HUES48 (cell line): ENCODE data around the gene ZRANB3.
"Not testable (repeated sequence)": the region's sequence is repeated elsewhere in the genome, so short reads cannot be mapped to it uniquely, and the experiment has no call there.

ENCODE experiments used
- H3K27ac ChIP-seq: one replicate; pipeline ENCODE4 v1.7.0; 2013; ENCODE audit warnings: low read depth, low read length, inconsistent platforms
- H3K27me3 ChIP-seq: 2 replicates; pipeline ENCODE4 v1.6.1; 2013; ENCODE audit warnings: mild to moderate bottlenecking, low read length; ENCODE audit not compliant: control insufficient read depth, insufficient read depth
- H3K36me3 ChIP-seq: 2 replicates; pipeline ENCODE4 v1.6.1; 2013; ENCODE audit warnings: low read length; ENCODE audit not compliant: control insufficient read depth, insufficient read depth
- H3K4me1 ChIP-seq: 2 replicates; pipeline ENCODE4 v1.6.1; 2013; ENCODE audit warnings: mild to moderate bottlenecking, low read length; ENCODE audit not compliant: control insufficient read depth, insufficient read depth
- H3K4me3 ChIP-seq: 2 replicates; pipeline ENCODE4 v1.5.1; 2013; ENCODE audit warnings: mild to moderate bottlenecking, low read depth, low read length
- H3K9ac ChIP-seq: 2 replicates; pipeline ENCODE4 v1.6.1; 2013; ENCODE audit warnings: mild to moderate bottlenecking, low read depth, low read length, moderate library complexity
- H3K9me3 ChIP-seq: 2 replicates; pipeline ENCODE4 v1.6.1; 2013; ENCODE audit warnings: low read length; ENCODE audit not compliant: control insufficient read depth, insufficient read depth

Gene ZRANB3

DNA sequence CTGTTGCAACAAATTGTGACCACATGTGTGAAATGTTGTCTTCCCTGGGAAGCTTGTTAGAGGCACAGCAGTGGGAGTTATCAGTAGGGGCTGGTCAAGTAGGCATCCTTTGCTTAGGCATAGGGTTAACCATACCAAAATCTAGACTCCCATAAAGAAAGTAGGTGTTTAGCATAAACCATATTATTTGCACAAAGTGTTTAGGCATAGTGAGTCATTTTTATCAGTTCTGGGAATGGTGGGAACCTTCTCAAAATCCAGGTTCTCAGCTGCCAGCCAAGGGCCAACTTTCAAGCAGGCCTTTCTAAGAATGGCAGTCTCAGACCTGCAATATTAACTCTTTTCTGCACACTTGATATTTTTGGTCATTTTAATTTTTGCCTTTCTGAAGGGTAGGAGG, 390.4 kb downstream of the ZRANB3 start:
- H3K36me3 ChIP-seq: peaks cover 52% of the 10 kb centered on the region
- H3K4me1 ChIP-seq: no peaks in the 10 kb centered on the region
- H3K4me3 ChIP-seq: no peak overlapping the region
- peaks cover 20% of the 10 kb centered on the region for H3K9me3 ChIP-seq
- no peak overlapping the region for H3K9ac ChIP-seq
- no peaks in the 10 kb centered on the region for H3K27me3 ChIP-seq
- no peak overlapping the region for H3K27ac ChIP-seq

DNA sequence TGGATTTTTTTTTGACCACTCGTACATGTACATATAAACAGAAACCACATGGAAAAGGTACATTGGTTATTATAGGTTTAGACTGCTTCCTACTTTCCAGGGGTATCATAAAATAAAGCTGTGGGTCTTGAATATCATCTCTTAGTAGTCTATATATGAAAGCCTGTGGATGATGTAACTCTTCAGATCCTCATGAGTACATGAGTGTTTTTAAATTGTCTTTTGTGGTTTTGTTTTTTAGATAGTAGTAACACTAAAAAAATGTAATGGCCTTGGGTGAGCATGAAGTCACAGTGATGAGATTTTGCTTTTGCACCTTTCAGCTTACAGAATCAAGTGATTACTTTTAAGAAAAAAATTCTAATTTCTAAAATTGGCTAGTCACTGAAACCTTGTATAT, 398.7 kb downstream of the ZRANB3 start:
- Histone ChIP-seq H3K9me3 (no peaks in the 10 kb centered on the region), H3K27ac (no peak overlapping the region), H3K36me3 (peaks cover 83% of the 10 kb centered on the region), H3K27me3 (no peaks in the 10 kb centered on the region), H3K4me1 (no peaks in the 10 kb centered on the region), H3K4me3 (no peak overlapping the region), H3K9ac (no peak overlapping the region)

DNA sequence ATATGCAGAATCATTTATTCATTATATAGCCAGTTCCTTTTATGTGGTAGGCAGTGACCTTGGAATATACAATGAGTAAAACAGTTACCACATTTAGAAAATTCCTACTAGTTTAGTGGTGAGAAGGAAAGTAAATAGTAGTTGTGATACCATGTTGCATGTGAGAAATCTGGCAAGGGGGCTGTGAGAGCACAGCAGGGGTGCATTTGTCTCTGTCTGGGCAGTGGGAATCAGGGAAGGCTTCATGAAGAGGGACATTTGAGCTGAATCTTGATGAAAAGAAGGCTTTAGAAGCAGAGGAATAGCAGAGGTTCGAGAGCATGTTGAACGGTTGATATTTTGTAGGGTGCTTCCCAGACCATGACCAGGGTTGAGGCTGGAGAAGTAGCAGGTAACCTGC, 400.3 kb downstream of the ZRANB3 start:
- H3K27me3 ChIP-seq: no peaks in the 10 kb centered on the region
- H3K4me1 ChIP-seq: no peaks in the 10 kb centered on the region
- H3K4me3 ChIP-seq: no peak overlapping the region
- H3K9ac ChIP-seq: no peak overlapping the region
- no peaks in the 10 kb centered on the region for H3K9me3 ChIP-seq
- H3K36me3 ChIP-seq: peaks cover 76% of the 10 kb centered on the region
- H3K27ac ChIP-seq: no peak overlapping the region

DNA sequence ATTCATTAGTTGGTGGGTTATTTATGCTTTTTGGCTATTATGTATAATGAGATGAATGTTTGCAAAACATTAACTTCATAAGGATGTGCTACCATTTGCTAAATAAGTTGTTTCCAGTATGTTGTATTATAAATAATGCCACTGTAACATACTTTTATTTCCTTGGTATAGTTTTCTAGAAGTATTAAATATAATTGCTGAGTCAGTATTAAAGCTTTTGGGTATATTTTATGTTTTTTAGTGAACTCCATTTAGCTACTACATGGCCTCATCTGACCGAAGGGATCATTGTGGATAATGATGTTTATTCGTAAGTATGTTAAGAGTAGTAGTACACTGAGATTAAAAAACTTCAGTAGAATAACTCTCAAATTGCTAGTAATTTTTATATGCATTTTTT, 405.1 kb downstream of the ZRANB3 start:
- Histone ChIP-seq H3K9ac (no peak overlapping the region), H3K36me3 (peaks cover 60% of the 10 kb centered on the region), H3K4me1 (no peaks in the 10 kb centered on the region), H3K27ac (no peak overlapping the region), H3K4me3 (no peak overlapping the region), H3K27me3 (no peaks in the 10 kb centered on the region), H3K9me3 (no peaks in the 10 kb centered on the region)

DNA sequence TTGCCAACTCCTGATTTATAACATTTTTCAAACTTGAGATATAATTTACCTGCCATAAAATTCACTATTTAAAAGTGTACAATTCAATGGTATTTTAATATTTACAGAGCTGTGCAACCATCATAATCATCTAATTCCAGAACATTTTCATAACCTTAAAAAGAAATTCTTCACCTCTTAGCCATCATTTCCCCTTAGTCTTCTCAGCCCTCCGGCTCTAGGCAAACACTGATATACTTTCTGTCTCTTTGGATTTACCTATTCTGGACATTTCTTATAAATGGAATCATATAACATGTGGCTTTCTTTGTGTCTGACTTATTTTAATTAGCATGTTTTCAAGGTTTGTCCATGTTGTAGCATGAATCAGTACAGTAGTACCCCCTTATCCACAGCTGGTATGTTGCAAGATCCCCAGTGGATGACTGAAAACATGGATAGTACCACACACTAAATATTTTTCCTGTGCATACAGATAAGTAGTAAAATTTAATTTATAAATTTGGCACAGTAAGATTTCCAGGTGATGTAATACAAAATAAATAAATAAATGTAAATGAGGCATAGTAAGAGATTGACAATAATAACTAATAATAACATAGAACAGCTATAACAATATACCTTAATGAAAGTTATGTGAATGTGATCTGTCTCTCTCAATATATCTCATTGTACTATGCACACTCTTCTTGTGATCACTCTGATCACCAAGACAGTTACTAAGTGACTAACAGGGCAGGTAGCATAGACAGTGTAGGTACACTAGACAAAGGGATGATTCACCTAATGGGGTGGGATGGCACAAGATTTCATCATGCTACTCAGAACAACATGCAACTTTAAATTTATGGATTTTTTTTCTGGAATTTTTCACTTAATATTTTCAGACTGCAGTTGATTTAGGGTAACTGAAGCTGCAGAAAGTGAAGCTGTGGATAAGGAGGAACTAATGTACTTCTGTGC, 405.8 kb downstream of the ZRANB3 start:
- H3K27me3 ChIP-seq: no peaks in the 10 kb centered on the region
- peaks cover 61% of the 10 kb centered on the region for H3K36me3 ChIP-seq
- H3K9ac ChIP-seq: no peak overlapping the region
- H3K4me1 ChIP-seq: no peaks in the 10 kb centered on the region
- no peak overlapping the region for H3K4me3 ChIP-seq
- no peaks in the 10 kb centered on the region for H3K9me3 ChIP-seq
- H3K27ac ChIP-seq: no peak overlapping the region

DNA sequence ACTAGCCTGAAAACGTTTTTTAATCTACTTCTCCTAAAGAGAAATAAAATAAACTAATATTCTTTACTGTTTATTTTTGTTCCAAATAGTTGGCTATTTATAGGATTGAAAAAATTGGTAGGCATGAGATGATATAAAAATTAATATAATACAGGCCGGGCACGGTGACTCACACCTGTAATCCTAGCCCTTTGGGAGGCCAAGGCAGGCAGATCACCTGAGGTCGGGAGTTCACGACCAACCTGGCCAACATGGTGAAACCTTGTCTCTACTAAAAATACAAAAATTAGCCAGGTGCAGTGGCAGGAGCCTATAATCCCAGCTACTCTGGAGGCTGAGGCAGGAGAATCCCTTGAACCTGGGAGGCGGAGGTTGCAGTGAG, 409.4 kb downstream of the ZRANB3 start:
- H3K27ac ChIP-seq, H3K9ac ChIP-seq, H3K4me3 ChIP-seq, H3K9me3 ChIP-seq, H3K4me1 ChIP-seq, H3K27me3 ChIP-seq: not testable (repeated sequence)
- H3K36me3 ChIP-seq: peaks cover 43% of the 10 kb centered on the region

DNA sequence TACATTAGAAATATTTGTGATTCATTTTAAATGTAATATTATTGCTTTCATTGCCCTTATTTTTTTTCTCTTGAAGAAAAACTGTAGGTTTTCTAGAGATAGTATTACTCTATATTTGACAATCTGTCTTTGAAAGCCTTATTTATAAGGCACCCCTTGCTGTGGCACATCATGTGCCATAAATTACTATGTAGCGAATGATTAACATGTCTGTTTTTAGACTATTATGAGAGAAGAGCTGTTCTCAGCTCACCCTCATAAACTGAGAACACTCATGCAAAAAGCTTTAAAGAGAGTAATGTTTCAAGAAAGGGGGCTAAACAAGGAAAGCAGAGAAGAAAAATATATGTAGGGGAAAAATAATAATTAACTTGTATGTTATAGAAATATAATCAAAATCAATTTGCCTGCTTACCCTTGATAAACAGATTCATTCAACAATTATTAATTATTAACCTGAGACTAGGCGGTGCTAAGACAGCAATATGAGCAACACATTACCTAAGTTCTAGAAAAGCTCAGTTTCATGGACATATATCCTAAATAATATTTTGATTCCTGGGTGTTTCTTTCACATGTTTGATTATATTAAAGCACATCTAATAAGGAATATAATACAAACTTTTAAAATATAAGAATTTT, 409.9 kb downstream of the ZRANB3 start:
- Histone ChIP-seq H3K9me3 (peaks cover 5% of the 10 kb centered on the region), H3K27me3 (no peaks in the 10 kb centered on the region), H3K27ac (no peak overlapping the region), H3K9ac (no peak overlapping the region), H3K4me3 (no peak overlapping the region), H3K4me1 (no peaks in the 10 kb centered on the region), H3K36me3 (peaks cover 41% of the 10 kb centered on the region)

DNA sequence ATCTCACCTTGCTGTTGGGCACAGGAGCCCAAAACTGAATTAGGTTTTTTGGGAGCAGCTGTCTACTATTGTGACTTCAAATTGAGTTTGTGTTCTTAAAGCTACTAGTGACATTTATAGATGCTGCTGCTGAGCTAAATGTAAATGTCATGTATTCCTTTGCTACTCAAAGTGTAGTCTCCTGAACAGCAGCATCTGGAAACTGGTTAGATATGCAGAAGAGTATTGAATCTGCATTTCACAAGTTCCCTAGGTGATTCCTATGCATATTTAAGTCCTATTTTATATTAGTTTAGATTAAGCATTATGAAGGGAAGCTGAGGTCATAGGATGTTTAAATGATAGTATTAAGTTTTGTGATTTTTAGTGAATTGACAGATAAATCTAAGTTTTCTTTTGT, 411.4 kb downstream of the ZRANB3 start:
- no peak overlapping the region for H3K27ac ChIP-seq
- H3K9ac ChIP-seq: no peak overlapping the region
- peaks cover 5% of the 10 kb centered on the region for H3K9me3 ChIP-seq
- H3K27me3 ChIP-seq: no peaks in the 10 kb centered on the region
- no peaks in the 10 kb centered on the region for H3K4me1 ChIP-seq
- peaks cover 31% of the 10 kb centered on the region for H3K36me3 ChIP-seq
- no peak overlapping the region for H3K4me3 ChIP-seq

DNA sequence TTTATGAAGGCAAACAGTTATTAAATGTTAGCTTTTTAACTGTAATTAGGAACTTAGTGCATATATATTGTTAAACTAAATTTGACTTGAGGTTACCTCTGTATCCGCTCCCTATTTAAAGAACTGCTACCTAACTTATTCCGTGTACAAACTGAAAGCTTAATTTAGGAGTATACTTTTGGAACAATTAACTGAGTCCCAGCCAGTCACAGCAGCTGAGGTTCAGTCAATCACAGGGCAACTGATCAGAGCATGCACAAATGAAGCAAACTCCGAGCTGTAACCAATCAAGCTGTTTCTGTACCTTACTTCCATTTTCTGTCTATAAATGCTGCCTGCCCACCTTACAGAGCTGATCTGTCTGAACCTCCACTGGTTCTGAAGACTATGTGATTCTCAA, 417.7 kb downstream of the ZRANB3 start:
- no peak overlapping the region for H3K9ac ChIP-seq
- H3K27ac ChIP-seq: no peak overlapping the region
- H3K4me3 ChIP-seq: no peak overlapping the region
- H3K4me1 ChIP-seq: no peaks in the 10 kb centered on the region
- H3K9me3 ChIP-seq: peaks cover 5% of the 10 kb centered on the region
- H3K27me3 ChIP-seq: no peaks in the 10 kb centered on the region
- H3K36me3 ChIP-seq: peaks cover 30% of the 10 kb centered on the region

DNA sequence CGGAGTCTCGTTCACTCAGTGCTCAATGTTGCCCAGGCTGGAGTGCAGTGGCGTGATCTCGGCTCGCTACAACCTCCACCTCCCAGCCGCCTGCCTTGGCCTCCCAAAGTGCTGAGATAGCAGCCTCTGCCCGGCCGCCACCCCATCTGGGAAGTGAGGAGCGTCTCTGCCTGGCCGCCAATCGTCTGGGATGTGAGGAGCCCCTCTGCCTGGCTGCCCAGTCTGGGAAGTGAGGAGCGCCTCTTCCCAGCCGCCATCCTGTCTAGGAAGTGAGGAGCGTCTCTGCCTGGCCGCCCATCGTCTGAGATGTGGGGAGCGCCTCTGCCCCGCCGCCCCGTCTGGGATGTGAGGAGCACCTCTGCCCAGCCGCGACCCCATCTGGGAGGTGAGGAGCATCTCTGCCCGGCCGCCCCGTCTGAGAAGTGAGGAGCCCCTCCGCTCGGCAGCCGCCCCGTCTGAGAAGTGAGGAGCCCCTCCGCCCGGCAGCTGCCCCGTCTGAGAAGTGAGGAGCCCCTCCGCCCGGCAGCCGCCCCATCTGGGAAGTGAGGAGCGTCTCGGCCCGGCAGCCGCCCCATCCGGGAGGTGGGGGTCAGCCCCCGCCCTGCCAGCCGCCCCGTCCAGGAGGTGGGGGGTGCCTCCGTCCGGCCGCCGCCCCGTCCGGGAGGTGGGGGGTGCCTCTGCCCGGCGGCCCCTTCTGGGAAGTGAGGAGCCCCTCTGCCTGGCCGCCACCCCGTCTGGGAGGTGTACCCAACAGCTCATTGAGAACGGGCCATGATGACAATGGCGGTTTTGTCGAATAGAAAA, 425.3 kb downstream of the ZRANB3 start:
- not testable (repeated sequence) for H3K36me3 ChIP-seq

DNA sequence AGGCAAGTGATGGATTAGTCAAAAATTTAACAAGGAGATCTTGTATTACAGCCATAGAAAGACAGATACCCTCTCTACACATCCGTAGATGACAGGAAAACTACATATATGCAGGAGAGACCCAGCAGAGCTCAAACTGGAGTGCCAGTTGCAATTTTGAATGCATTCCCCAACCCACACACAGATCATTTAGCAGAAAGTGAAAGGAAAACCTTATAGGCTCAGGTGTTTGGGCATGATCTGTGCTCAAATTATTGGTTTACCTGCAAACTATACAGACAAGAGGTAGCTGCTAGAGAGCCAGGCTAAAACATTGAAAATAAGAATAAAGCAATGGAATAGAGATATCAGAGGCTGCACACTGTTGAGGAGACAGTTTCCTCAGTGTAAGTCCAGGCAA, 427.2 kb downstream of the ZRANB3 start:
- no peaks in the 10 kb centered on the region for H3K27me3 ChIP-seq
- H3K36me3 ChIP-seq: no peaks in the 10 kb centered on the region
- H3K4me3 ChIP-seq: no peak overlapping the region
- no peak overlapping the region for H3K27ac ChIP-seq
- H3K9ac ChIP-seq: no peak overlapping the region
- no peaks in the 10 kb centered on the region for H3K4me1 ChIP-seq
- H3K9me3 ChIP-seq: peaks cover 12% of the 10 kb centered on the region

More for the DNA sequence above, 425.3 kb downstream of the ZRANB3 start:
- H3K27me3 ChIP-seq, H3K27ac ChIP-seq, H3K9ac ChIP-seq, H3K4me1 ChIP-seq, H3K4me3 ChIP-seq: not testable (repeated sequence)
- H3K9me3 ChIP-seq: peaks cover 12% of the 10 kb centered on the region
